MG63 (cell line): ENCODE results near the gene CPXCR1. TPM values are rescaled to one million over a fixed set of nuclear protein-coding genes. Genes with fewer than 3 reads are reported as not detected.
"Not testable (repeated sequence)": the region's sequence is repeated elsewhere in the genome, so short reads cannot be mapped to it uniquely, and the experiment has no call there.

Experiments
- DNase-seq: peaks from one replicate; pipeline ENCODE4 v3.0.0-alpha.2; 2020
- H3K27me3 ChIP-seq: fragments of 250-450 bp; sonication (Bioruptor Pico); 2 replicates; pipeline ENCODE4 v1.5.1; 2020; ENCODE audit warnings: mild to moderate bottlenecking, moderate library complexity
- H3K36me3 ChIP-seq: fragments of 250-450 bp; sonication (Bioruptor Pico); 2 replicates; pipeline ENCODE4 v1.5.1; 2020; ENCODE audit warnings: mild to moderate bottlenecking, moderate library complexity
- H3K4me3 ChIP-seq: fragments of 250-450 bp; sonication (Bioruptor Pico); 2 replicates; pipeline ENCODE4 v1.5.1; 2020; ENCODE audit warnings: mild to moderate bottlenecking, moderate library complexity
- H3K9me3 ChIP-seq: fragments of 250-450 bp; sonication (Bioruptor Pico); 2 replicates; pipeline ENCODE4 v1.5.1; 2020; ENCODE audit warnings: mild to moderate bottlenecking, moderate library complexity
- total RNA-seq: library from RNA; depleted of rRNA; stranded (reverse); fragments of >200 nt; shearing (Covaris generic); gene quantifications from 2 replicates; pipeline ENCODE4 v1.2.3, GENCODE V29; 2014; ENCODE audit warnings: low replicate concordance; rRNA removed

CPXCR1 gene
- not detected in 2 replicates for total RNA-seq

DNA sequence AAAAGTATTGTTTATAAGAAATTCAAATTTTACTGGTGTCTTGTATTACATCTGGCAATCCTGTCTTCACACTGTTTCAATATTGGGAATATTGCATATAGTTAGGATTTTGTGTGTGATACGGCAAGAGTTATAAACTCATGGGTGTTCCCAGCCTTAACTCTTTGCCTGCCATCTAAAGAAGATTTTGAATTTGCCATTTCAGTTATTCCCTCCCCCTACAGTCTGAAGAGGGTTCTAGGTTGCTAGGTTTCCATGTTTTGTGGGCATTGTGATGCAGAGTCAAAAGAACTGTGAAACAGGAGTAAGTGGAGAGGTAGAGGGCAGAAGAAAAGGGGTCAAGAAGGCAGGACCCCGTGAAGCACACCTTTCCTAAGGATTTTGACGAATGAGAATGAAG is at the start of gene CPXCR1:
Gene CPXCR1, plus strand, starts transcription at position 301 of the 400 bp plus-strand sequence. CDS start 6,190 bp downstream, outside the sequence.
- no peak for DNase-seq
- H3K9me3 ChIP-seq = no peaks in the 10 kb centered on the region

DNA sequence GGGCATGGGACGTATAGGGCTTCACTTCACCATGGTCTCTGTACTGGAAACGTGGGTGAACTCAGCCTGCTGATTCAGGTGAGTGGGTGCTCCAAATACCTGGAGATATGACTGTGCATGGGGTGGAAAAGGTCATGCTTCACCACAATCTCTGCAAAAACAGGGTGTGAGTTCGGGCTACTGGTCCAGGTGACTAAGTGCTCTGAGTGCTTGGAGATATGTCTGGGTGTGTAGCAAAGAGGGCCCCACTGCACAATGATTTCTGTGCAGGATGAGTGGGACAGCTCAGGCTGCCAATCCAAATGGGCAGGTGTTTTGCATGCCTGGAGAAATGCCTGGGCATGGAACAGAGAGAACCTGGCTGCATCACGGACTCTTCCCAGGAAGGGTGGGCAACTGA is 11.2 kb upstream of the CPXCR1 start:
- Histone ChIP-seq H3K27me3 (no peaks in the 10 kb centered on the region), H3K9me3 (no peaks in the 10 kb centered on the region), H3K36me3 (no peaks in the 10 kb centered on the region), H3K4me3 (no peak overlapping the region)
- DNase-seq = no peak

More for the DNA sequence above, at the start of gene CPXCR1:
- no peak within 1 kb of the TSS for H3K4me3 ChIP-seq
- no peaks in the 10 kb centered on the region for H3K27me3 ChIP-seq
- no peaks in the 10 kb centered on the region for H3K36me3 ChIP-seq

DNA sequence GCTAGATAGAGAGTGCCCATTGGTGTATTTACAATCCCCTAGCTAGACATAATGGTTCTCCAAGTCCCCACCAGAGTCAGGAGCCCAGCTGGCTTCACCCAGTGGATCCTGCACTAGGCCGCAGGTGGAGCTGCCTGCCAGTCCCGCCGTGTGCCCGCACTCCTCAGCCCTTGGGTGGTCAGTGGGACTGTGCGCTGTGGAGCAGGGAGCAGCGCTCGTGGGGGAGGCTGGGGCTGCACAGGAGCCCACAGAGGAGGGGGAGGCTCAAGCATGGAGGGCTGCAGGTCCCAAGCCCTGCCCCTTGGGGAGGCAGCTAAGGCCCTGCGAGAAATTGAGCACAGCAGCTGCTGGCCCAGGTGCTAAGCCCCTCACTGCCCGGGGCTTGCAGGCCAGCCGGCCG is 810 bp upstream of the CPXCR1 start:
- H3K9me3 ChIP-seq, H3K36me3 ChIP-seq, H3K27me3 ChIP-seq, DNase-seq, H3K4me3 ChIP-seq: not testable (repeated sequence)

DNA sequence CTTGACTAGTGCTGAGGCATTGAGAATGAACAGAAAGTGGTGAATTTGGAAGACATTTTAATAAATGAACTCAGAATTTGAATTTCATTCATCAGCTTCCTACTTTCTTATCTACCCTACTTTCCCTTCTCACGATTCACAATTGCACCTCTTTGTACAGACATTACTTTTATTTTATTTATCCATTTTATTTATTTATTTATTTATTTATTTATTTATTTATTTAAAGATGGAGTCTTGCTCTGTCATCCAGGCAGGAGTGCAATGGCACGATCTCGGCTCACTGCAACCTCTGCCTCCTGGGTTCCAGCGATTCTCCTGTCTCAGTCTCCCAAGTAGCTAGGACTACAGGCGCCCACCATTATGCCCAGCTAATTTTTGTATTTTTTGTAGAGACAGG is 5.3 kb downstream of the CPXCR1 start:
- not testable (repeated sequence) for DNase-seq, H3K36me3 ChIP-seq, H3K27me3 ChIP-seq, H3K4me3 ChIP-seq, H3K9me3 ChIP-seq

DNA sequence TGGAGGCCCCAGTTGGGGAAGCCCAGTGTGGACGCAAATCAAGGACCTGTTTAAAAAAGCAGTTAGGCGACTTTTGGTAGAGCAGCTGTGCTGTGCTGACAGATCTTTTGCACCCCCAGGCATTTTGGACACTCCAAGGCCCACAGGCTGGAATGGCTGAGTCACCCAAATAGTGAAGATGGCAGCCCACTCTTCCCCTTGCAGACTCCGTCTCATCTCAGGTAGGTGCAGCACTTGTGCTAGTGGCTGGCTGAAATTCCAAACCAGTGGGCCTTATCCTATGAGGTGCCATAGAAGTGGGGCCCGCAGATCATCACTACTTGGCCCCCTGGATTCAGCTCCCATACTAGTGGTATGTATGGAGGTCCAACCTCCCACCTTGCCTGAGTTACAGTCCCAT is 42.8 kb downstream of the CPXCR1 start:
- DNase-seq = no peak
- Histone ChIP-seq H3K4me3 (no peak overlapping the region), H3K9me3 (no peaks in the 10 kb centered on the region), H3K36me3 (no peaks in the 10 kb centered on the region), H3K27me3 (no peaks in the 10 kb centered on the region)
